HG03280 (cell line): ENCODE measurements around the gene ESYT1.
A peak's percentile ranks its signal among the peaks of the same experiment; 100 is the strongest.
"Not testable (repeated sequence)": the region's sequence is repeated elsewhere in the genome, so short reads cannot be mapped to it uniquely, and the experiment has no call there.

Source experiments
- ATAC-seq: cut with Tn5 transposase; IDR thresholded peaks from one replicate; pipeline ENCODE4 v1.9.1; 2021; ENCODE audit warnings: mild to moderate bottlenecking, moderate library complexity; ENCODE audit not compliant: unreplicated experiment

ESYT1 gene

DNA sequence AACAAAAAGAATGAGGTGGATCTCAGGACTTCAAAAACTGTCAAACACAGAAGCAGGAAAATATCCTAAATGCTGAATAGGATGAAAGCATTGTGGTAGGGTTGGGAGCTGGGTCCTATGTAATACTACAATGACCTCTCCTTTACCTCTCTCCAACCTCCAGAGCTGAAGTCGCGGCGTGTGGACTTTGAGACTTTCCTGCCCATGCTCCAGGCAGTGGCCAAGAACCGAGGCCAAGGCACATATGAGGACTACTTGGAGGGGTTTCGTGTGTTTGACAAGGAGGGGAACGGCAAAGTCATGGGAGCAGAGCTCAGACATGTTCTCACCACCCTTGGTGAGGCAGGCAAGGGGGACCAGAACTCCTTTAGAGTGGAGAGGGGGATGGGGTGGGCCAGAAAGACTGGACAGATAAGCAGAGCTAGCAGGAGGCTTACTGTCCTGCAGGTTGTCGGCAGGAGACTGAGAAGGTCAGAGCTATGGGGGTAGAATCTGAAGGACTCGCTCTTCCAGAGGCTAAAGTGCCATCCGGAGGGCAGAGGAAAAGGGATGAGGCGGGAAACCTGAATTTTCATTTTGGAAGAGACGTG lies 27.3 kb downstream of the ESYT1 start:
- ATAC-seq = no peak

DNA sequence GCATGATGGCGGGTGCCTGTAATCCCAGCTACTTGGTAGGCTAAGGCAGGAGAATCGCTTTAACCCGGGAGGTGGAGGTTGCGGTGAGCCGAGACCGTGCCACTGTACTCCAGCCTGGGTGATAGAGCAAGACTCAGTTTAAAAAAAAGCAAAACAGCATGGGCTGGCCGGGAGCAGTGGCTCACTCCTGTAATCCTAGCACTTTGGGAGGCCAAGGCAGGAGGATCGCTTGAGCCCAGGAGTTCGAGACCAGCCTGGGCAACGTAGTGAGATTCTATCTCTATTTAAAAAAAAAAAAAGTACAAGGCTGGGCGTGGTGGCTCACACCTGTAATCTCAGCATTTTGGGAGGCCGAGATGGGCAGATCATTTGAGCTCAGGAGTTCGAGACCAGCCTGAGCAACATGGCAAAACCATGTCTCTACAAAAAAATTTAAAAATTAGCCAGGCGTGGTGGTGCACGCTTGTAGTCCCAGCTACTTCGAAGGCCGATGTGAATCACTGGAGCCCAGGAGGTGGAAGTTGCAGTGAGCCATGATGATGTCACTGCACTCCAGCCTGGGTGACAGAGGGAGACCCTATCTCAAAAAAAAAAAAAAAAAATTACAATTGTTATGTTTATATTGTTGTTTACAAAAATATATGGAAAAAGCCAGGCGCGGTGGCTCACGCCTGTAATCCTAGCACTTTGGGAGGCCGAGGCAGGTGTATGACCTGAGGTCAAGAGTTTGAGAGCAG lies 28.6 kb downstream of the ESYT1 start:
- ATAC-seq = not testable (repeated sequence)

DNA sequence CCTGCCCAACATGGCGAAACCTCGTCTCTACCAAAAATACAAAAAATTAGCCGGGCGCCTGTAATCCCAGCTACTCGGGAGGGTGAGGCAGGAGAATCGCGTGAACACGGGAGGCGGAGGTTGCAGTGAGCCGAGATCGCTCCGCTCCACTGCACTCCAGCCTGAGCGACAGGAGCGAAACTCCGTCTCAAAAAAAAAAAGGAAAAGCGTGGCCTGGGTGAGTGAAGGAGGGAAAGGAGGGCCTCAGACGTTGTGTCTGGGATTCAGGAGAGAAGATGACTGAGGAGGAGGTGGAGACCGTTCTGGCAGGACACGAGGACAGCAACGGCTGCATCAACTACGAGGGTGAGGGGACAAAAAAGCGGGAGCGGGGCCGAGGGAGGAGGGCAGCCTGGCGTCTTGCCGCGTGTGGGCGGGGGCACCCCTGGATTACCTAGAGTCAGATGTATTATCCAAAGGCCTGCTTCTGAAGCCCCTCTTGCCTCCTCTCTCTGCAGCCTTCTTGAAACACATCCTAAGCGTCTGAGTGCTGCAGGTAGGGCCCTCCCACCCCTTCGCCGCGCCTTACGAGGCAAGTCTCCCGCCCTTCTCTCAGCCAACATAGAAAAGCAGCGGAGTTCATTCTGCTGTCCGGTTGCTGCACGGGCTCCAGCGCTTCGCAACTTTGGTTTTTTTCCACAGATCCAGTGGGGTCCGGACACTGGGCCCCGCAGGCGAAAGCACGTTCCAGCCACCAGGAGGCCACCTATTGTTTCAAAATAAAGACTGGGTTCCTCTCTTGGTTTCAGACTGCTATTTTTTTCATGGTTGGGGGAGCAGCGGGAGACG lies 29.3 kb downstream of the ESYT1 start:
- ATAC-seq = peak; percentile 43

DNA sequence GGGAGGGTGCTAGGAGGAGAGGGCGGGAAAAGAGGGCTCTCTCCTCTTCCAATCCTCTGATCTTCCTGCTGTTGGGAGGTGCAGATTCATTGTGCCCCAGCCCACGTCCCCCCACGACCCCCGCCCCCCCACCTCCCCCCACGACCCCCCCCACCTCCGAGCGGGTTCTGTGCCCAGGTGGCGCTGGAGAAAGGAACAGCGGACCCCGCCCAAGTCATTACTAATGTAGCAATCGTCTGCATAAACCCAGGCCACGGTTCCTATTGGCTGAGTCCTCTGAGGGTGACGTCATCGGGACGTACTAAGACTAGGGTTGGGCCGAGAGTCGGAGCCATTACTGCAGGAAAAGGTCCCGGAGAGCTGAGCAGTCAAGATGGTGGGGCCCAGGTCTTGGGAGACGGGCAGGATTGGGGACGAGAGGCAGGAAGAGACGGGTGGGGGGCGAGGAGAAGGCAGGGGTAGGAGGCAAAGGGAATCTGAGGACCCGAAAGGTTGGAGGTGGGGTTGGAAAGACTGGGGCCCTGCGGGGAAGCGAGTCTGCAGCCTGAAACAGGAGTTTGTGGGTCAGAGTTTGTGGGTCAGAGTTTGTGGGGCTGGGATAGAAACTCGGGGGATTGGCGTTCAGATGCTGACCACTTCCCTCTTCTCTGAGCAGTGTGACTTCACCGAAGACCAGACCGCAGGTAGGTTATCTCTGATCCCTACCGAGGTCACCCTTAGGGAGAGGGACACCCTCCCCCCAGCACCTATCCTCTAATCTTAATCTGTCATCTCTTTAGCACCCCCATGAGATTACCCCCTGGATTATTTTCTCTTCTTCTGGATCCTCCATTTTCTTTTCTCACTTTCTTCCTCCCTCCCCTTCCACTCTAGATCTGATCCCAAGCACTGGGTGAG lies 30.2 kb downstream of the ESYT1 start, which contains the start of gene MYL6:
MYL6 (plus strand) TSS at position 331 of the 897 bp plus-strand sequence; CDS start at position 374, 43 bp downstream.
- peak; percentile 81 for ATAC-seq

DNA sequence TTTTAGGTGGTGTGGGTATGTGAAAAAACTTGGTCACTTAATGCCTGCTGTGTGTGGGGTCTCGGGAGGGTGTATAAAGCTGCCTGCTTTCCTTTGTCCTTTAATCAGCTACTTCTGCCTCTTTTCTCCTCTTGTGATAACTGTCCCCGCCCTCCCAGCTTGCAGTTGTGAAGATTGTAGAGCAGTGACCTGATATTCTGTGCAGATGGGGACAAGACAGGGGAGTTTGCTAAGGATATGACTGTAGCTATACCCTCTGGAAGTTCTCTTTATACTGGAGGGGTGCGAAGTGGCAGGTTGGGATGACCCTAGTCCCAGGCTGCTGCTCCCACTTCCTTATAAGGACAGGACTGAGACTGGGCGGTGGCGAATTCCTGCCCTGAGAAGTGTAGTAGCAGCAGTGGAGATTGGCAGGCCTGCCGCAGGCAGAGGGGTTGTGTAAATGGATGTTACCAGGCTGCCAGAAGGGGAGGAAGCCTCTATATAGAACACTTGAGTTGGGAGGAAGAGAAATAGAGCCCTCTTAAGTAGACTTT lies 30.9 kb downstream of the ESYT1 start:
- ATAC-seq = no peak

DNA sequence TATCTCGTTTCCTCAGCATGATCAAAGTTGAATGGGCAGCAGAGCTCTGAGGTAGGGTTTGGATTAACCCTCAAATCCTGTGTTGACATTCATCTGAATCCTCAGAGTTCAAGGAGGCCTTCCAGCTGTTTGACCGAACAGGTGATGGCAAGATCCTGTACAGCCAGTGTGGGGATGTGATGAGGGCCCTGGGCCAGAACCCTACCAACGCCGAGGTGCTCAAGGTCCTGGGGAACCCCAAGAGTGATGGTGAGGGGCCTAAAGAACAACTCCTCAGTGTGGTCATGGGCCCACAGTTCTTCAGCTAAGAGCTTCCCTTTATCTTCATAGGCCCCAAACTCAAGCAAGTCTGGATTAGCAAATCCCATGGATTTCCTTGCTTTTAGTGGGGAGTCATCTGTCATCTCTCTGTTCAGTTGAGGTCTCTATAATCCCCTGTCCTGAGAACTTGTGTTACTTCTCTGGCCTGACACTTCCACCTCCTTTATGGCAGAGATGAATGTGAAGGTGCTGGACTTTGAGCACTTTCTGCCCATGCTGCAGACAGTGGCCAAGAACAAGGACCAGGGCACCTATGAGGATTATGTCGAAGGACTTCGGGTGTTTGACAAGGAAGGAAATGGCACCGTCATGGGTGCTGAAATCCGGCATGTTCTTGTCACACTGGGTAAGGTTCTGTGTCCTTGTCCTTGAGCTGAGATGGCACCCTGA lies 31.6 kb downstream of the ESYT1 start:
- no peak for ATAC-seq

DNA sequence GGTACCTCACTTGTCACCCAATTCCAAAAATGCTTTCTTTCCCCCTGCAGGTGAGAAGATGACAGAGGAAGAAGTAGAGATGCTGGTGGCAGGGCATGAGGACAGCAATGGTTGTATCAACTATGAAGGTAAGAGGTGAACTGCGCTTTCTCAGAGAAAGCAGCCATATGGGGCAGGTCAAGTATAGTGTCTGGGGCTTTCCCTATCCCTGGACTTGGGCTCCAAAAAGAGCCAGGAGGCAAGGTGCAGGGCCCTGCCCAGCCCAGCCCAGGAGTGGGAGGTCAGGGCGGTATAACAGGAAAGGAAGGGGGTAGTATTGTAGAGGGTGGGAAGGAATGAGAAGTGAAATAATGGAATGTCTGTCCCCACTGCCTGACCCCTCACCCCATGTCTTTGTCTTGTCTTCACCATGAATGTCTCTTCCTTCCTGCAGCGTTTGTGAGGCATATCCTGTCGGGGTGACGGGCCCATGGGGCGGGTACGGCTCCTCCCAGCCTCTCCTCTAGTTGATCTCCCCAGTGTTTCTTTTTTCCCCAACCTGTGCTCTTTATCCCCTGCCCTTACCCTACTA lies 32.2 kb downstream of the ESYT1 start:
- no peak for ATAC-seq

DNA sequence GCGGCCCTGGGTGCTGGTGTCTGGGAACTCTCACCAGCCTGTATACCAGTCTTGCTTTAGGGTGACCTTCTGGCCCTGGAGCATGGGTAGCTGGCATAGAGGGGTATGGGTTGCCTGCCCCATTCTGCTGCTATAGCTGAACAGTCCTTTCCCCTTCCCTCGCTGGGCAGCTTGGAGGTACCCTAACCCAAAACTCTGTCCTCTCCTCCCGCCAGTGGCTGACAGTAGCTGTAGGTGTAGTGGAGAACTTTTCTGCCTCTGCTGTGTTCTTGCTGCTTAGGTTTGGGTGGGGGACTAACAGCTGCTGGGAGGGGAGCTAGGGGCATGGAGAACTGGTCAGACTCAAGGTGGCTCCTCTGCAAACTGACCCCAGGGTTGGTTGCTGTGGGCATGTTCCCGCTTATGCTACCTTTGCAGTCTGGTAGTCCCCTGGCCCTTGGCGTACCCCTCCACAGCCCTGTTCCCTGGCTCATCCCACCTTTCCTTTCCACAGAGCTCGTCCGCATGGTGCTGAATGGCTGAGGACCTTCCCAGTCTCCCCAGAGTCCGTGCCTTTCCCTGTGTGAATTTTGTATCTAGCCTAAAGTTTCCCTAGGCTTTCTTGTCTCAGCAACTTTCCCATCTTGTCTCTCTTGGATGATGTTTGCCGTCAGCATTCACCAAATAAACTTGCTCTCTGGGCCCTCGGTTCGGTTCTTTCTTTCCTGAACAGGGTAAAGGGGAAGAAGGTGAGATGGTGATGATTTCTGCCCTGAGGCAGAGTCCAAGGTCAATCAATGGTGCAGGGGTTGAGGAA lies 33.0 kb downstream of the ESYT1 start:
- ATAC-seq = no peak

DNA sequence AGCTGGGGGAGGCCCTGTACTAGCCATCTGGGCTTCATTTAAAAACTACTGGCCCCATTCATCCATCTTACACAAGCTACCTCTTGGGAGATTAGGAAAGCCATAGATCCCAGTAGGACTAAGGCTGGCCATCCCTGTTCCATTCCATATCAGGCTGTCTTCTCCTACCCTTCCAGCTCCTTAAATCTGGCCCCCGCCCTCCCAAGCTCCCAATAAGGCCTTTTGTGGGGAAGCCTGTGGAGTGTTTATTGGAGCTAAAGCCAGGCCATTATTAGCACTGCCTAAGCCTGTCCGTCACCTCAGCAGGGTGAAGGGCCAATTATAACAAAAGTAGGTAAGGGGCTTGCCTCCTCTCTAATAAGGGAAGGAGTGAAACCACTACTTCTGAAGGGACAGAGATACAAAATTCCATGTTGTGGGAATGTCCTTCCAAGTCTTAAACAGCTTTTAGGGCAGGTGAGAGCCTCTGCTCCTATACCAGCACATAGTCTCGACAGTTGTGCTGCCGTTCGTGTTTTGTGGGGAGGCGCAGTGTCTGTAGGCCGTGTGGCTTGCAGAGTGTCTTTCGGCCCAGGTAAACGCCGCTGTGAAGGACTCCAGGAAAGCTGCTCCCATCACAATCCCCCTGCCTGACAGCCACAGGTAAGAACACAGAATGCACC lies 33.8 kb downstream of the ESYT1 start:
- ATAC-seq = no peak

DNA sequence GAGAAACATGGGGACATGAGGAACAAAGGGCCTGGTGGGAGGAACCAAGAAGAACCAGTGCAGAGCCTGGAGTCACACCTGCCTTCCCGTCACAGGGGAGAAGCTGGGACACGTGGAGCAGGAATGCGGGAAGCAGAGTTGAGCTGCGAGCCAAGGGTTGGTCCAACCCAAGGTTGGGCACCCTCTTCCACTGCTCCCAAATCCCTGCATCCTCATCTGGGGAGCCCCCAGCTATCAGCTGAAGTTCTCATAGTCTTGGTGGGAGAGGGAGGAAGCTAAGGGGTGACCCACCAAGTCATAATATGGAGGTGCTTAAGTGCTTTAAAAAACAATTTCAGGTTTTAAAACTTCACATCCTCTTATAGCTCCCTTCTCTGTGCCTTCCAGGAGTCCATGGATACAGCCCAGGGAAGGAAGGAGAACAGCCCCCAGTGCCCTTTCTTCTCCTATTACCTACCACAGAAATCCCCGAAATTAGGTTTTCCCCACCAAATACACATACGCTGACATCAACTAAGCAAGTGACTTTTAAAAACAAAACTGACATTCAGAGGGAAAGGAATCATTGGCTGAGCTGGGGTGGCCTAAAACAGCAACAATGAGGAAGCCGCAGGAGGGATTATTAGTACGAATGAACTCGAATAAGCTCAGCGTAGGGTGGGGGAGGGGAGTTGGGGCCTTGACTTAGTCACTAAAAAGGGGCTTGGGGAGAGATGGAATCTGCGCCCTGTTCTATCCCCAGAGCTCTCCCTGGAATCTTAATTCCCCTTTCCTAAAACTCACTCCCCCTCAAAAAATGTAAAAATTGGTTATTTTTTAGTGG lies 34.6 kb downstream of the ESYT1 start:
- ATAC-seq = no peak

DNA sequence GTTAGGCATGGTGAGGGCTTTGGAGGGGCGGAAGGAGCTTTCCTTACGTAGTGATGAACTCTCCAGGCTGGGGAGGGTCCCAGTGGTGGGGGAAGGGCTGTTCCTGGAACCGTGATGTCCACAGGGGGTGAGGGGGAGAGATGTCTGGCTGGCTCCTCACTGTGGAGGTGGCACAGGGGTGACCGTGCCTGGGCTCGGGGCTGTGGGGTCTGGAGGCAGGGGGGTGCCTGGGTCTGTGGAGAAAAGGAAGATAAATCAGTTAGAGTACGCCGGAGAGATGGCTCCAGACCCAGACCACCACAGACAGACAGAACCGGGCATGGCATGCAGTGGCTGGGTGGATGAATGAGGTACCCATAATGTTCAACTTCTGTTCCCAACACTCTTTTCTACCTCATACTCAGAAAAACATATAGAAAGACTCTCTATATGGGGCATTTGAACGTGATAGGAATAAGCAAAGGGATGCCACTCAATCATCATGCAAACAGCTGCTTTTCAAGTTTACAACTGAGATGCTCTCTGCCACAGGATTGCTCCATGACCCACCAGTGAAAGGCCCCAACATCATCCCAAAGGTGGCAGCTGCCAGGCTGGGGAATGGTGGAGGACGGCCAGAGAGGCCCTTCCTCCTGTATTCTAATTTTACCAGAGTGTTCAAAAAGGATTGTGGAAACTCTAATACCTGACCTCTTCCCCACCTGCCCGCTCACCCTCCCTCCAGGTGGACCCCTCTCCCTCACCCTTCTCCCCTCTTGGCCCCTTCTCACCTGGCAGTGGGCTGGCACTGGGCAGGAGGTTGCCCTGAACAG lies 35.7 kb downstream of the ESYT1 start:
- no peak for ATAC-seq

DNA sequence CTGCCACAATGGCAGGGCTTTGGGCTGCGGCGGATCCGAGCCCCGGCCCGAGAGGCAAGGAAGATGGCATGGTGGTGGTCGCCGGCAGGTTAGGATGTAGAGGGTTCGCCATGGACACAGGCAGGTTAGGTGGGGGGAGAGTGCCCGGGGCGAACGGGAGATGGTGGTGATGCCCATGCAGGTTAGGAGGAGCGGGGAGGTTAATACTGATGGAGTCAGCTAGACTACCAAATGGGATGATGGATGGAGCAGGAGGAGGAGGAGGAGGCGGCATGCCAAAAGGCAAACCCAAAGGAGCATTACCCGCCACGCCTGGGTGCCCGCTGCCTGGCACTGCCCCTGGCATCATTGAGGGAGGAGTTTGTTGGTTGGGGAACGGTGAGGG lies 36.3 kb downstream of the ESYT1 start:
- ATAC-seq = no peak

DNA sequence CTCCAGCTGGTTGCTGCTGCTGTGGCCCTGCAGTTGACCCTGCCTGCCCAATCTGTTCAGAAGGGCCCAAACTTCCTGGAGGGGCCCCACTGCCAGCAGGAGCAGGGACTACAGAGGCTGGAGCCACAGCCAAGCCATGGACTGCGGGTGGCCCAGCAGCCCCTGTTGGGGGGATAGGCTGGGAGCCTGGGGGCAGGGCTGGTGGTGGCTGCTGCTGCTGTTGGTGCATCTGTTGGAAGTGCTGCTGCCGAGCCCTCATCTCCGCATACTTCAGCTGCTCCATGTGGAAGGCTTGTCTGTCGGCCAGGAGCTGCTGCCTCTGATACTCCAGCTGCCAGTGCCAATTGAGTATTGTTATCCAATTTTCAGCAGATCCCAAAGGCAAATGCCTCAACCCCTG lies 37.3 kb downstream of the ESYT1 start:
- ATAC-seq = no peak

DNA sequence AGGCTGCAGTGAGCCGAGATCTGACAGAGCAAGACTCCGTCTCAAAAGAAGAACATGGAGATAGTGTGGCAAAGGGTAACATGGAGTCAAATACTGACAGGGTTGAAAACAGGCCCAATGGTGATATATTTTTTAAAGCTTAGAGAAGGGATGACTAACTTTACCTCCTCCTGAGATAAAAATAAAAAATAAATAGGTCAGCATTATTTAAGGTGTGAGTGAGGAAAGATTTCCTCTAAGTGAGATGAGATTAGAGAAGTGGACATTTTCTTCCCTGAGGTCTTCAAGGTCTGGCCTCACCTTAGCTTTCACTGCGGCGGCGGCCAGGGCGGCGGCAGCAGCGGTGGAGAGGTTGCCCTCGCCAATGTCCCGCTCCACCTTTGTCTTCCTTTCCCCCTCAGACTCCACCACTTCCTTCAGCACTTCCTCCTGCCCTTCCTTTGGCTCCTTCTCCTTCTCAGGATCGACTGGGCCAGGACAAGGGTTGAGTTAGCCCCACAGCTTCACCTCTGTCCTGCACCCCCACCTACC lies 41.2 kb downstream of the ESYT1 start:
- no peak for ATAC-seq

DNA sequence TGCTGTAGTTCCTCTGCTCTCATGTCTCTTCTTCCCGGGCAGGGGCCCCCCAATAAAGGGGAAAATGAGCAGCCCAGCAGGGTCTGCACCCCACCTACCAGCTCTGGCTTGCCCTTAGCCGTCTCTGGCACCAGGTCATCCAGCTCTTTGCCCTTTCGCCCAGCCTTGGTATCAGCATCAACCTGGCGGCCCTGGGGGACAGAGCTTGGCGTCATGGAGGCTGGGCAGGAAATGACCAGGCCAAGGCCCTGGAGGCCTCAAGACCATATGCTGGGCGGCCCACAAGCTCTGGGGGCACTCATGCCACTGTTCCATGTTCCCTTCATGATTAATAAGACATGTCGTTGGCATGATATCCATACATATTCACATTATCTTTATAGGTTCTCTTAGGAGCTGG lies 44.8 kb downstream of the ESYT1 start:
- no peak for ATAC-seq

DNA sequence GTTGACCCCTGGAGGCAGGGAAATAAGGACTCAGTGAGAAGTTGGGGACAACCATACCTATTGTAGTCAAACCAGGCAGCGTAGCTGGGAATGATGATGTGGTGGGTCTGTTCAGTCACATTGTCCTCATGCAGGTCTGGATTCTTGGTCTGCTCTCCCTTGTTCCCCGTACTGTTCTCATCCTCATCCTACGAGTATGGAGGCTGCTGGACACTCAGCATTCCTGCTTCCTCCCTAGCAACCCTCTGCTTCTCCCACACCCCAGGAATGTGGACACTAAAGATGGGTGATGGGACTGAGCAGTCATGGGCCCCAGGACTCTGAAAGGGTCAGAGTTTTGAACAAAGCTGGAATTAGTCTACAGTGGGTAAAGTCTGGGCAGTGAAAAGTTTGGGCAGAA lies 50.3 kb downstream of the ESYT1 start:
- ATAC-seq = no peak
